ENCODE data around the gene SENP8. TPM values are rescaled to one million over a fixed set of nuclear protein-coding genes. Genes with fewer than 3 reads are reported as not detected.

Gene SENP8
- polyA plus RNA-seq, 3 donors: 6.1 to 7.0 (median 6.3) TPM

- no peak for DNase-seq (ENCODE audit: extremely low read depth in 1 of 11, low read depth in 9 of 11, low spot score in 4 of 11)
Measured at GRCh38 chr15:72141171-72142084, 23.2 kb downstream of the SENP8 start.

GRCh38 chr15:72146221-72146620 lies 28.0 kb downstream of the SENP8 start:
- DNase-seq (ENCODE audit: extremely low read depth in 1 of 11, low read depth in 9 of 11, low spot score in 4 of 11): no peak

GRCh38 chr15:72146934-72147333 lies 28.7 kb downstream of the SENP8 start:
- DNase-seq (ENCODE audit: extremely low read depth in 1 of 11, low read depth in 9 of 11, low spot score in 4 of 11): no peak

GRCh38 chr15:72147418-72147817 lies 29.2 kb downstream of the SENP8 start:
- DNase-seq (ENCODE audit: extremely low read depth in 1 of 11, low read depth in 9 of 11, low spot score in 4 of 11): no peak

- DNase-seq (ENCODE audit: extremely low read depth in 1 of 11, low read depth in 9 of 11, low spot score in 4 of 11): no peak
Measured at GRCh38 chr15:72153269-72154000, 35.2 kb downstream of the SENP8 start.

- no peak for DNase-seq (ENCODE audit: extremely low read depth in 1 of 11, low read depth in 9 of 11, low spot score in 4 of 11)
Measured at GRCh38 chr15:72154316-72154715, 36.1 kb downstream of the SENP8 start.

GRCh38 chr15:72155003-72155621 lies 36.9 kb downstream of the SENP8 start:
- peak; percentile 70 to 90 (median 73) for DNase-seq (ENCODE audit: extremely low read depth in 1 of 11, low read depth in 9 of 11, low spot score in 4 of 11)

GRCh38 chr15:72155635-72156616 lies 37.7 kb downstream of the SENP8 start:
- peak; percentile 69 to 91 (median 85) for DNase-seq (ENCODE audit: extremely low read depth in 1 of 11, low read depth in 9 of 11, low spot score in 4 of 11)

GRCh38 chr15:72156928-72157327 lies 38.7 kb downstream of the SENP8 start:
- DNase-seq (ENCODE audit: extremely low read depth in 1 of 11, low read depth in 9 of 11, low spot score in 4 of 11): no peak

- DNase-seq (ENCODE audit: extremely low read depth in 1 of 11, low read depth in 9 of 11, low spot score in 4 of 11): no peak
Measured at GRCh38 chr15:72160696-72161245, 42.6 kb downstream of the SENP8 start.

- no peak for DNase-seq (ENCODE audit: extremely low read depth in 1 of 11, low read depth in 9 of 11, low spot score in 4 of 11)
Measured at GRCh38 chr15:72161361-72162132, 43.3 kb downstream of the SENP8 start.

GRCh38 chr15:72162569-72162968 lies 44.4 kb downstream of the SENP8 start:
- DNase-seq (ENCODE audit: extremely low read depth in 1 of 11, low read depth in 9 of 11, low spot score in 4 of 11): no peak

- no peak for DNase-seq (ENCODE audit: extremely low read depth in 1 of 11, low read depth in 9 of 11, low spot score in 4 of 11)
Measured at GRCh38 chr15:72163719-72164118, 45.5 kb downstream of the SENP8 start.

GRCh38 chr15:72166716-72167417 lies 48.7 kb downstream of the SENP8 start:
- DNase-seq (ENCODE audit: extremely low read depth in 1 of 11, low read depth in 9 of 11, low spot score in 4 of 11): no peak

GRCh38 chr15:72167445-72167844 lies 49.2 kb downstream of the SENP8 start:
- DNase-seq (ENCODE audit: extremely low read depth in 1 of 11, low read depth in 9 of 11, low spot score in 4 of 11): no peak

- DNase-seq (ENCODE audit: extremely low read depth in 1 of 11, low read depth in 9 of 11, low spot score in 4 of 11): peak in 3 of 11 donors; percentile 15 to 18 (median 18)
Measured at GRCh38 chr15:72168131-72168807, 50.1 kb downstream of the SENP8 start.

All from renal cortex interstitium (tissue), 11 donors.